ENCODE results near the gene MACROD2.

- TF ChIP-seq CTCF (IDR thresholded peaks at IDR 0.05; ENCODE audit: insufficient read depth, low read depth, low read length): no peak
- no peak for TF ChIP-seq EZH2 (IDR thresholded peaks at IDR 0.05; ENCODE audit: insufficient read depth, low read length)
Observed at GRCh38 chr20:16078172-16078898, 2083.0 kb downstream of the MACROD2 start.
